A549 (cell line): ENCODE data around the gene KCNK6. TPM values are rescaled to one million over a fixed set of nuclear protein-coding genes. Genes with fewer than 3 reads are reported as not detected.

ENCODE experiments used
- ATAC-seq, 2 experiments: fragments of 200-7000 bp in 1 of 2; fragments of >200 bp in 1 of 2; cut with Nextera tagmentation in 1 of 2; cut with Tn5 transposase in 1 of 2; 3 replicates each; pipeline versions ENCODE4 v1.8.0 to v1.9.1; 2018 to 2020; ENCODE audit warnings: mild to moderate bottlenecking in 1 of 2, moderate library complexity in 1 of 2
- CTCF ChIA-PET: fragments of 300-600 bp; sonication (Branson Sonifier 250); formaldehyde crosslinking; extraction: SDS; loops from one replicate; lab custom pipeline; 2021; ENCODE audit warnings: antibody characterized with exemption, inconsistent platforms; lab: Yijun Ruan, JAX
- POLR2A ChIA-PET: fragments of 350-600 bp; formaldehyde crosslinking; extraction: SDS; loops from one replicate; lab custom pipeline; 2021; ENCODE audit warnings: antibody characterized with exemption, inconsistent platforms; lab: Yijun Ruan, JAX
- DNase-seq, 2 experiments: peaks; one replicate each; pipeline versions ENCODE4 v3.0.0 to v3.0.0-alpha.2; 2011 to 2016; ENCODE audit warnings: low read depth in 1 of 2, low spot score in 1 of 2
- FAIRE-seq: peaks from 2 replicates; lab custom pipeline; 2011; peaks lifted over from hg19 to GRCh38; lab: Jason Lieb, UNC
- H3K27ac ChIP-seq, 2 experiments: fragments of >200 bp; sonication (Bioruptor Twin); formaldehyde crosslinking; 3 replicates each; pipeline ENCODE4 v1.5.1; 2016 to 2017
- H3K4me1 ChIP-seq: fragments of >200 bp; sonication (Bioruptor Twin); formaldehyde crosslinking; 3 replicates; pipeline ENCODE4 v1.6.1; 2016
- H3K4me2 ChIP-seq: fragments of >200 bp; sonication (Bioruptor Twin); formaldehyde crosslinking; 3 replicates; pipeline ENCODE4 v1.6.1; 2016
- H3K4me3 ChIP-seq: fragments of >200 bp; sonication (Bioruptor Twin); formaldehyde crosslinking; 3 replicates; pipeline ENCODE4 v1.5.1; 2016
- H3K9me3 ChIP-seq: fragments of >200 bp; sonication (Bioruptor Twin); formaldehyde crosslinking; 3 replicates; pipeline ENCODE4 v1.6.1; 2016
- BHLHE40 ChIP-seq: IDR thresholded peaks from 2 replicates; pipeline ENCODE4 v1.6.1; 2012; ENCODE audit warnings: low read depth, low read length, inconsistent platforms
- CBX8 ChIP-seq: fragments of 200-600 bp; sonication (generic); IDR thresholded peaks from 2 replicates; pipeline ENCODE4 v1.6.1; 2016
- CHD2 ChIP-seq: fragments of 150-350 bp; IDR thresholded peaks from 2 replicates; pipeline ENCODE4 v1.6.1; 2014; ENCODE audit warnings: low read length; ENCODE audit not compliant: partially characterized antibody
- E2F6 ChIP-seq: IDR thresholded peaks from 2 replicates; pipeline ENCODE4 v1.6.1; 2012; ENCODE audit warnings: low read depth, borderline replicate concordance
- EHF ChIP-seq: fragments of 250-450 bp; sonication (Bioruptor Pico); IDR thresholded peaks from 2 replicates; pipeline ENCODE4 v1.5.0; 2020; ENCODE audit warnings: mild to moderate bottlenecking
- ELK1 ChIP-seq: fragments of 150-350 bp; IDR thresholded peaks from 2 replicates; pipeline ENCODE4 v1.6.1; 2014; ENCODE audit warnings: low read depth, mild to moderate bottlenecking, low read length
- FOSL2 ChIP-seq, 2 experiments: fragments of 450-650 bp in 1 of 2; fragments of >200 bp in 1 of 2; sonication (Bioruptor Twin) in 1 of 2; formaldehyde crosslinking; IDR thresholded peaks; 2 replicates each; pipeline versions ENCODE4 v1.5.0 to v1.6.1; 2016 to 2020; ENCODE audit warnings: mild to moderate bottlenecking in 1 of 2, moderate library complexity in 1 of 2
- HDAC2 ChIP-seq: fragments of 200-600 bp; sonication (generic); IDR thresholded peaks from 2 replicates; pipeline ENCODE4 v1.6.1; 2016
- HEYL ChIP-seq: fragments of 250-450 bp; sonication (Bioruptor Pico); IDR thresholded peaks from 2 replicates; pipeline ENCODE4 v1.8.0; 2021; ENCODE audit warnings: mild to moderate bottlenecking, moderate library complexity
- HOXB5 ChIP-seq: fragments of 250-450 bp; sonication (Bioruptor Pico); IDR thresholded peaks from 2 replicates; pipeline ENCODE4 v1.5.0; 2020; ENCODE audit warnings: mild to moderate bottlenecking, moderate library complexity
- JUN ChIP-seq, 2 experiments: fragments of >200 bp; sonication (Bioruptor Twin); formaldehyde crosslinking; IDR thresholded peaks; 2 replicates in 1 of 2; 3 replicates in 1 of 2; pipeline ENCODE4 v1.6.1; 2016 to 2017
- JUNB ChIP-seq: fragments of >200 bp; sonication (Bioruptor Twin); formaldehyde crosslinking; IDR thresholded peaks from 2 replicates; pipeline ENCODE4 v1.6.1; 2016
- MYC ChIP-seq: IDR thresholded peaks from 2 replicates; pipeline ENCODE4 v1.6.1; 2012; ENCODE audit warnings: mild to moderate bottlenecking, inconsistent platforms, low read length, improper control_type of control experiment, borderline replicate concordance
- NPAS2 ChIP-seq: fragments of 250-450 bp; sonication (Bioruptor Pico); IDR thresholded peaks from 2 replicates; pipeline ENCODE4 v1.8.0; 2022; ENCODE audit warnings: mild to moderate bottlenecking, moderate library complexity, borderline replicate concordance
- PHF8 ChIP-seq: fragments of 200-600 bp; sonication (generic); IDR thresholded peaks from 2 replicates; pipeline ENCODE4 v1.6.1; 2016; ENCODE audit warnings: low read depth, mild to moderate bottlenecking, antibody characterized with exemption, moderate library complexity, borderline replicate concordance
- POLR2A ChIP-seq: IDR thresholded peaks from 2 replicates; pipeline ENCODE4 v1.6.1; 2012; ENCODE audit warnings: mild to moderate bottlenecking, low read length
- RCOR1 ChIP-seq: fragments of 150-350 bp; IDR thresholded peaks from 2 replicates; pipeline ENCODE4 v1.6.1; 2014; ENCODE audit warnings: antibody characterized with exemption, low read length, low read depth
- REST ChIP-seq: fragments of 200-600 bp; sonication (generic); IDR thresholded peaks from 2 replicates; pipeline ENCODE4 v1.6.1; 2016; ENCODE audit warnings: antibody characterized with exemption, mild to moderate bottlenecking, moderate library complexity
- RNF2 ChIP-seq: fragments of 200-600 bp; sonication (generic); IDR thresholded peaks from 2 replicates; pipeline ENCODE4 v1.6.1; 2016; ENCODE audit warnings: low read depth, mild to moderate bottlenecking, antibody characterized with exemption, moderate library complexity, borderline replicate concordance
- TP53 ChIP-seq: fragments of 250-450 bp; sonication (Bioruptor Pico); IDR thresholded peaks from 2 replicates; pipeline ENCODE4 v1.5.0; 2021; ENCODE audit warnings: mild to moderate bottlenecking, moderate library complexity
- ZFP36 ChIP-seq: fragments of 450-650 bp; IDR thresholded peaks from 2 replicates; pipeline ENCODE4 v1.6.1; 2014; ENCODE audit warnings: borderline replicate concordance; ENCODE audit not compliant: partially characterized antibody
- WGBS: methylation state at CpG from one replicate; pipeline ENCODE4 v1.1.6; 2017; ENCODE audit errors: missing lambda C conversion rate; 5-methylcytosine and 5-hydroxymethylcytosine counted together
- polyA minus RNA-seq: library from RNA; depleted of rRNA, polyadenylated mRNA; stranded (reverse); fragments of >200 nt; gene quantifications from 2 replicates; pipeline ENCODE4 v1.2.3, GENCODE V29; 2011; rRNA and poly(A)+ RNA removed
- polyA plus RNA-seq, 4 experiments: library from polyadenylated mRNA; depleted of rRNA in 3 of 4; stranded (reverse); fragments of >200 nt; fragmentation: RNase III in 1 of 4; extraction: RNeasy Plus Mini Kit Qiagen cat#74134 plus additional on column Dnase treatment in 1 of 4; gene quantifications; 2 replicates in 3 of 4; 3 replicates in 1 of 4; pipeline ENCODE4 v1.2.3, GENCODE V29; 2011 to 2017
- TF ChIP-seq, protein P1 (sequence below): IDR thresholded peaks from 2 replicates; pipeline ENCODE4 v1.6.1; 2012
- TF ChIP-seq, protein P2 (sequence below): fragments of 250-450 bp; sonication (Bioruptor Pico); IDR thresholded peaks from 2 replicates; pipeline ENCODE4 v1.5.0; 2020; ENCODE audit warnings: low read depth, mild to moderate bottlenecking, moderate library complexity

Gene KCNK6
- polyA plus RNA-seq (2011; rRNA removed), result 2.8 and 3.8 TPM in 2 replicates
- polyA plus RNA-seq (2012; cell fraction: cytosol; rRNA removed), result 1.4 and 2.6 TPM in 2 replicates
- polyA plus RNA-seq (2012; cell fraction: nucleus; rRNA removed), result 2.2 and 3.9 TPM in 2 replicates
- 2.4 to 2.8 TPM (median 2.4 TPM) in 3 replicates for polyA plus RNA-seq (2017; fragmentation: RNase III; extraction: RNeasy Plus Mini Kit Qiagen cat#74134 plus additional on column Dnase treatment)
- polyA minus RNA-seq, result 1.4 and 2.1 TPM in 2 replicates

- POLR2A ChIA-PET, result interaction anchor here (1.0 to 2.1 kb wide), 3 partner anchors 15 to 55 kb away, joined by 4 to 12 read pairs (median 6); partner anchors contain the start of gene SPINT2
- H3K4me1 ChIP-seq, result peaks cover 8% of the 10 kb centered on the region; the same call in 2 of the 3 replicates
- FAIRE-seq (no peak), ATAC-seq (peak; percentile 25 to 39; a peak in 5 of 6 replicates), DNase-seq (peak in 1 of 2 experiments; percentile 66)
- TF ChIP-seq FOSL2 (IDR thresholded peaks at IDR 0.05) (no peak), FOSL2 (CRISPR knock-in tag; IDR thresholded peaks at IDR 0.05) (no peak), HOXB5 (CRISPR knock-in tag) (no peak), ELK1 (no peak), E2F6 (peak; percentile 86; the same call in 1 of the 2 replicates), POLR2A (peak; percentile 58), PHF8 (no peak), RNF2 (0 out of 2 replicates have a peak, but pooled peaks have one; percentile 22)
- TF ChIP-seq, protein P1, sequence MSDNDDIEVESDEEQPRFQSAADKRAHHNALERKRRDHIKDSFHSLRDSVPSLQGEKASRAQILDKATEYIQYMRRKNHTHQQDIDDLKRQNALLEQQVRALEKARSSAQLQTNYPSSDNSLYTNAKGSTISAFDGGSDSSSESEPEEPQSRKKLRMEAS, result peak; percentile 88
- WGBS, result 23% methylated on average over 47 of the region's 76 CpGs
- CTCF ChIA-PET, result interaction anchor here (0.6 to 20.5 kb wide), 19 partner anchors 7 to 422 kb away, joined by 3 to 1052 read pairs (median 6); partner anchors contain the start of genes C19orf33, CATSPERG, FAM98C and PPP1R14A
- no peaks in the 10 kb centered on the region for H3K9me3 ChIP-seq
- peak within 1 kb of the TSS; percentile 68 to 85 for H3K27ac ChIP-seq
- H3K4me2 ChIP-seq, result peak within 1 kb of the TSS; percentile 96
- peak within 1 kb of the TSS; percentile 53 for H3K4me3 ChIP-seq
These were observed at the start of gene KCNK6 for GRCh38 chr19:38319421-38320258. KCNK6 (plus strand) TSS chr19:38319845; CDS start chr19:38319951, 106 bp downstream.

- peak overlapping the region; percentile 76 for H3K4me2 ChIP-seq
- H3K4me3 ChIP-seq, result peak overlapping the region; percentile 1; the same call in 1 of the 3 replicates
- peak; percentile 100 for FAIRE-seq
- ChIA-PET POLR2A (interaction anchor here (0.6 to 8.8 kb wide), 3 partner anchors 27 to 287 kb away, joined by 6 to 127 read pairs (median 9); partner anchors contain the start of gene C19orf33), CTCF (interaction anchor here (0.6 to 18.2 kb wide), 18 partner anchors 13 to 371 kb away, joined by 3 to 259 read pairs (median 5); partner anchors contain the start of genes CATSPERG, KCNK6, PPP1R14A and PSMD8)
- peak overlapping the region; percentile 89 to 91 for H3K27ac ChIP-seq
- peak; percentile 69 to 82 for ATAC-seq
- H3K9me3 ChIP-seq, result no peaks in the 10 kb centered on the region
- 0% methylated on average over 5 of the region's 5 CpGs for WGBS
- H3K4me1 ChIP-seq, result peaks cover 94% of the 10 kb centered on the region
- DNase-seq, result peak; percentile 97 to 99
- TF ChIP-seq JUN (IDR thresholded peaks at IDR 0.05), result peak; percentile 54 to 89; a peak in 3 of 5 replicates
- no peak for TF ChIP-seq HEYL
- TF ChIP-seq TP53 (CRISPR knock-in tag), result no peak
- no peak for TF ChIP-seq CBX8
- TF ChIP-seq EHF, result no peak
- TF ChIP-seq REST, result no peak
- TF ChIP-seq PHF8, result no peak
- TF ChIP-seq BHLHE40, result no peak
- peak; percentile 85 for TF ChIP-seq JUNB
- TF ChIP-seq NPAS2 (CRISPR knock-in tag), result no peak
- no peak for TF ChIP-seq ZFP36
- TF ChIP-seq RCOR1, result no peak; the same call in 1 of the 2 replicates
- peak; percentile 79 for TF ChIP-seq FOSL2 (IDR thresholded peaks at IDR 0.05)
- TF ChIP-seq FOSL2 (CRISPR knock-in tag; IDR thresholded peaks at IDR 0.05), result peak; percentile 94
- TF ChIP-seq HDAC2, result no peak
- 0 out of 2 replicates have a peak, but pooled peaks have one; percentile 57 for TF ChIP-seq MYC
- TF ChIP-seq, protein P1, result peak; percentile 94
- TF ChIP-seq, protein P2, sequence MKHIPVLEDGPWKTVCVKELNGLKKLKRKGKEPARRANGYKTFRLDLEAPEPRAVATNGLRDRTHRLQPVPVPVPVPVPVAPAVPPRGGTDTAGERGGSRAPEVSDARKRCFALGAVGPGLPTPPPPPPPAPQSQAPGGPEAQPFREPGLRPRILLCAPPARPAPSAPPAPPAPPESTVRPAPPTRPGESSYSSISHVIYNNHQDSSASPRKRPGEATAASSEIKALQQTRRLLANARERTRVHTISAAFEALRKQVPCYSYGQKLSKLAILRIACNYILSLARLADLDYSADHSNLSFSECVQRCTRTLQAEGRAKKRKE (CRISPR knock-in tag), result no peak; the same call in 1 of the 2 replicates
- no peak for TF ChIP-seq CHD2
- TF ChIP-seq E2F6, result no peak
These were observed 49.0 kb upstream of the KCNK6 start for GRCh38 chr19:38270587-38271167.
